A549 treated with RU486 at 1 μM for 4 hours (cell line): ENCODE data around the gene SPDYE11. TPM values are rescaled to one million over a fixed set of nuclear protein-coding genes. Genes with fewer than 3 reads are reported as not detected.

Experiments used
- total RNA-seq: library from RNA; stranded (reverse); fragments of 200-300 nt; extraction: Qiagen RNA extraction; gene quantifications from 5 replicates; pipeline ENCODE4 v1.2.3, GENCODE V29; 2022; ENCODE audit warnings: low read depth

Gene SPDYE11, protein sequence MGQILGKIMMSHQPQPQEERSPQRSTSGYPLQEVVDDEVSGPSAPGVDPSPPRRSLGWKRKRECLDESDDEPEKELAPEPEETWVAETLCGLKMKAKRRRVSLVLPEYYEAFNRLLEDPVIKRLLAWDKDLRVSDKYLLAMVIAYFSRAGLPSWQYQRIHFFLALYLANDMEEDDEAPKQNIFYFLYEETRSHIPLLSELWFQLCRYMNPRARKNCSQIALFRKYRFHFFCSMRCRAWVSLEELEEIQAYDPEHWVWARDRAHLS
- not detected in 5 replicates for total RNA-seq

DNA sequence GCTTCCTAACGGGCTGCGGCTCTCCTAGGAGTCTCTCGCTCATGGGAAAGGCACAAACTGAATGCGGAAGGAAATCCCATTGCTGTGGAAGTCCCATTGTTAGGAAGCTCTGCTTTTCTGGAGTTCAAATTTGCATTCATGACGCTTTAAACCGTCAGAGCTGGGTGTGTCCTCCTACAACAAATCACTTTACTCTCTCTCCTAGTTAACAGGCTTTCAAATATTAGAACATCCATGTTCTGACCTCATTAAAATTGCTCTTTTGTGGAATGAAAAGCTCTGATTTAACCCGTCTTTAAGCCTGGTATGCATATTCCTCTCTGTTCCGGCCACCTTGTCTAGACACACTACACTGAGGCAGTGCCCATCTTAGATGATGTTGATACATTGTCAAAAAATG lies at the start of gene SPDYE11:
TSS of gene SPDYE11 (minus strand) at position 101 of the 400 bp plus-strand sequence. CDS start 1,800 bp downstream, outside the sequence.

DNA sequence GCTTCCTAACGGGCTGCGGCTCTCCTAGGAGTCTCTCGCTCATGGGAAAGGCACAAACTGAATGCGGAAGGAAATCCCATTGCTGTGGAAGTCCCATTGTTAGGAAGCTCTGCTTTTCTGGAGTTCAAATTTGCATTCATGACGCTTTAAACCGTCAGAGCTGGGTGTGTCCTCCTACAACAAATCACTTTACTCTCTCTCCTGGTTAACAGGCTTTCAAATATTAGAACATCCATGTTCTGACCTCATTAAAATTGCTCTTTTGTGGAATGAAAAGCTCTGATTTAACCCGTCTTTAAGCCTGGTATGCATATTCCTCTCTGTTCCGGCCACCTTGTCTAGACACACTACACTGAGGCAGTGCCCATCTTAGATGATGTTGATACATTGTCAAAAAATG lies 28.2 kb upstream of the SPDYE11 start, which contains the start of gene SPDYE9:
TSS of gene SPDYE9 (minus strand) at position 101 of the 400 bp plus-strand sequence. CDS start 1,800 bp downstream, outside the sequence.

DNA sequence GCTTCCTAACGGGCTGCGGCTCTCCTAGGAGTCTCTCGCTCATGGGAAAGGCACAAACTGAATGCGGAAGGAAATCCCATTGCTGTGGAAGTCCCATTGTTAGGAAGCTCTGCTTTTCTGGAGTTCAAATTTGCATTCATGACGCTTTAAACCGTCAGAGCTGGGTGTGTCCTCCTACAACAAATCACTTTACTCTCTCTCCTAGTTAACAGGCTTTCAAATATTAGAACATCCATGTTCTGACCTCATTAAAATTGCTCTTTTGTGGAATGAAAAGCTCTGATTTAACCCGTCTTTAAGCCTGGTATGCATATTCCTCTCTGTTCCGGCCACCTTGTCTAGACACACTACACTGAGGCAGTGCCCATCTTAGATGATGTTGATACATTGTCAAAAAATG lies 28.0 kb downstream of the SPDYE11 start, which contains the start of gene SPDYE8:
TSS of gene SPDYE8 (minus strand) at position 101 of the 400 bp plus-strand sequence. CDS start 1,800 bp downstream, outside the sequence.

Other genes starting within 250 kb of the SPDYE11 start
- gene TYW1B, start 229.7 kb downstream of the SPDYE11 start, total RNA-seq = 2.5 to 3.2 TPM (median 2.9 TPM) in 5 replicates
- gene POM121, start 132.8 kb downstream of the SPDYE11 start, total RNA-seq = 35.9 to 44.4 TPM (median 41.1 TPM) in 5 replicates
- gene TRIM74, start 88.4 kb downstream of the SPDYE11 start, total RNA-seq = 0.15 to 0.65 TPM (median 0.45 TPM) in 3 of 5 replicates, not detected in the others
- not detected in 5 replicates for gene SPDYE8, start 28.1 kb downstream of the SPDYE11 start, total RNA-seq
- not detected in 5 replicates for gene SPDYE9, start 28.1 kb upstream of the SPDYE11 start, total RNA-seq